Hepatocyte (in vitro differentiated cells): ENCODE data around the gene ZBTB7A. TPM values are rescaled to one million over a fixed set of nuclear protein-coding genes. Genes with fewer than 3 reads are reported as not detected.

ENCODE experiments used
- DNase-seq: peaks from one replicate; pipeline ENCODE4 v3.0.0-alpha.2; 2016; ENCODE audit warnings: low spot score
- H2AFZ ChIP-seq: fragments of 200-600 bp; sonication (generic); 2 replicates; pipeline ENCODE4 v1.6.0; 2016; ENCODE audit warnings: antibody characterized with exemption, mild to moderate bottlenecking
- H3K27ac ChIP-seq: fragments of 200-600 bp; sonication (generic); 2 replicates; pipeline ENCODE4 v1.5.1; 2016; ENCODE audit warnings: mild to moderate bottlenecking
- H3K27me3 ChIP-seq: fragments of 200-600 bp; sonication (generic); 2 replicates; pipeline ENCODE4 v1.6.1; 2016
- H3K36me3 ChIP-seq: fragments of 200-600 bp; sonication (generic); replicated peaks from 2 replicates; pipeline ENCODE4 v1.5.1; 2016; ENCODE audit warnings: low read depth; ENCODE audit not compliant: insufficient read depth
- H3K4me1 ChIP-seq: fragments of 200-600 bp; sonication (generic); 2 replicates; pipeline ENCODE4 v1.5.1; 2016; ENCODE audit warnings: mild to moderate bottlenecking, moderate library complexity; ENCODE audit not compliant: insufficient read depth
- H3K4me2 ChIP-seq: fragments of 200-600 bp; sonication (generic); 2 replicates; pipeline ENCODE4 v1.6.0; 2016
- H3K4me3 ChIP-seq: fragments of 200-600 bp; sonication (generic); 2 replicates; pipeline ENCODE4 v1.5.1; 2016; ENCODE audit warnings: mild to moderate bottlenecking
- H3K79me2 ChIP-seq: fragments of 200-600 bp; sonication (generic); 2 replicates; pipeline ENCODE4 v1.6.0; 2017; ENCODE audit warnings: mild to moderate bottlenecking
- H3K9me2 ChIP-seq: fragments of 200-600 bp; sonication (generic); replicated peaks from 2 replicates; pipeline ENCODE4 v1.6.0; 2017; ENCODE audit warnings: mild to moderate bottlenecking; ENCODE audit not compliant: insufficient read depth
- H3K9me3 ChIP-seq: fragments of 200-600 bp; sonication (generic); 2 replicates; pipeline ENCODE4 v1.5.1; 2016; ENCODE audit warnings: low read depth, mild to moderate bottlenecking
- H4K20me1 ChIP-seq: fragments of 200-600 bp; sonication (generic); 2 replicates; pipeline ENCODE4 v1.6.0; 2016; ENCODE audit warnings: mild to moderate bottlenecking; ENCODE audit not compliant: insufficient read depth, poor library complexity, severe bottlenecking
- EZH2 ChIP-seq: fragments of 200-600 bp; sonication (generic); IDR thresholded peaks from 2 replicates; pipeline ENCODE4 v1.6.1; 2016; ENCODE audit warnings: antibody characterized with exemption, mild to moderate bottlenecking, borderline replicate concordance
- EZH2phosphoT487 ChIP-seq: fragments of 200-600 bp; sonication (generic); IDR thresholded peaks from one replicate; pipeline ENCODE4 v1.6.1; 2018; ENCODE audit warnings: antibody characterized with exemption, mild to moderate bottlenecking, low read depth, moderate library complexity; ENCODE audit not compliant: unreplicated experiment, severe bottlenecking
- WGBS: methylation state at CpG from one replicate; pipeline ENCODE4 v1.1.6; 2016; ENCODE audit warnings: low lambda C conversion rate; ENCODE audit errors: missing lambda C conversion rate; 5-methylcytosine and 5-hydroxymethylcytosine counted together
- polyA plus RNA-seq: library from polyadenylated mRNA; unstranded; fragments of >200 nt; fragmentation: Nextera tagmentation; extraction: Ambion mirVana; gene quantifications from 2 replicates; pipeline ENCODE4 v1.2.1, GENCODE V29; 2016
- total RNA-seq: library from RNA; depleted of rRNA; stranded (reverse); fragments of >200 nt; gene quantifications from 2 replicates; pipeline ENCODE4 v1.2.3, GENCODE V29; 2014
- TF ChIP-seq, protein P1 (sequence below): fragments of 200-600 bp; sonication (generic); IDR thresholded peaks from 2 replicates; pipeline ENCODE4 v1.5.1; 2016; ENCODE audit warnings: antibody characterized with exemption, mild to moderate bottlenecking; ENCODE audit not compliant: poor library complexity

The ZBTB7A gene
- total and polyA plus RNA-seq, 2 experiments from 2014 or later = 23.3 to 46.1 TPM

DNA sequence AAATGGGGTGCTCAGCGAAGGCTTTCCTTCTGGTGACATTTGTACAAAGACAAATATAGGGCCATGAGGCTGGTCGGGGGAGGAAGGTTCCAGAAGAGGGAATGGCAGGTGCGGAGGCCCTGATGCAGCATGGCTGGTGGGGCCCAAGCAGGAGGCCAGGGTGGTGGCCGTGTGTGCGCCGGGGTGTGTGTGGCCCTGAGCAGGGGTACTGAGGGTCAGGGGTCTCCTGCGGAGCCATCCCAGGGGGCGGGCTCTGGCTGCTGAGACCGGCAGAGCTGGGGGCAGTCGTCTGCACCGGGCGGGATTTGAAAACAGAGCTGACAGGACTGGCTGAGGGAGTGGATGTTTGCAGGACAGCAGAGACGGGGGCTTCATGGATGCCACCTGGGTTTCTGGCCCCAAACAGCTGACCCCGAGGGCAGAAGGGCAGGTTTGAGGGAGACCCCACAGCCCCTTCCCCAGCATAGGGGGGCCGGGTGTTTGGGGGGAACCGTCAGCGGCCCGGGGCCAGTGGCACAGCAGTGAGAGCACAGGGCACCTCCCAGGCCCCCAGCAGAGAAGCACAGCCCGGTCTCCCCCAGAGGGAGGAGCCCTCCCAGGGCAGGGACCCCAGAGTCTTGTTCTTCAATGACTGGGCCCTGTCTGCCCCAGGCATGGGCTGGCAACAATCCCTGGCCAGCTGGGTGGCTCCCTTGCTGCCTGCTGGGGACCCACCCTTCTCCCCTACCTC, 47.8 kb downstream of the ZBTB7A start:
- Histone ChIP-seq H3K27me3 (no peaks in the 10 kb centered on the region), H3K9me2 (no peaks in the 10 kb centered on the region), H3K4me3 (no peak overlapping the region), H3K4me2 (no peak overlapping the region), H2AFZ (no peak overlapping the region), H3K27ac (no peak overlapping the region), H3K9me3 (no peaks in the 10 kb centered on the region), H3K79me2 (peaks cover 94% of the 10 kb centered on the region), H3K4me1 (peaks cover 8% of the 10 kb centered on the region), H3K36me3 (no peaks in the 10 kb centered on the region), H4K20me1 (peaks cover 58% of the 10 kb centered on the region)
- 97% methylated on average over 13 of the region's 19 CpGs for WGBS
- TF ChIP-seq EZH2phosphoT487 (no peak), EZH2 (no peak)
- TF ChIP-seq, protein P1, sequence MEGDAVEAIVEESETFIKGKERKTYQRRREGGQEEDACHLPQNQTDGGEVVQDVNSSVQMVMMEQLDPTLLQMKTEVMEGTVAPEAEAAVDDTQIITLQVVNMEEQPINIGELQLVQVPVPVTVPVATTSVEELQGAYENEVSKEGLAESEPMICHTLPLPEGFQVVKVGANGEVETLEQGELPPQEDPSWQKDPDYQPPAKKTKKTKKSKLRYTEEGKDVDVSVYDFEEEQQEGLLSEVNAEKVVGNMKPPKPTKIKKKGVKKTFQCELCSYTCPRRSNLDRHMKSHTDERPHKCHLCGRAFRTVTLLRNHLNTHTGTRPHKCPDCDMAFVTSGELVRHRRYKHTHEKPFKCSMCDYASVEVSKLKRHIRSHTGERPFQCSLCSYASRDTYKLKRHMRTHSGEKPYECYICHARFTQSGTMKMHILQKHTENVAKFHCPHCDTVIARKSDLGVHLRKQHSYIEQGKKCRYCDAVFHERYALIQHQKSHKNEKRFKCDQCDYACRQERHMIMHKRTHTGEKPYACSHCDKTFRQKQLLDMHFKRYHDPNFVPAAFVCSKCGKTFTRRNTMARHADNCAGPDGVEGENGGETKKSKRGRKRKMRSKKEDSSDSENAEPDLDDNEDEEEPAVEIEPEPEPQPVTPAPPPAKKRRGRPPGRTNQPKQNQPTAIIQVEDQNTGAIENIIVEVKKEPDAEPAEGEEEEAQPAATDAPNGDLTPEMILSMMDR = no peak
- no peak for DNase-seq

DNA sequence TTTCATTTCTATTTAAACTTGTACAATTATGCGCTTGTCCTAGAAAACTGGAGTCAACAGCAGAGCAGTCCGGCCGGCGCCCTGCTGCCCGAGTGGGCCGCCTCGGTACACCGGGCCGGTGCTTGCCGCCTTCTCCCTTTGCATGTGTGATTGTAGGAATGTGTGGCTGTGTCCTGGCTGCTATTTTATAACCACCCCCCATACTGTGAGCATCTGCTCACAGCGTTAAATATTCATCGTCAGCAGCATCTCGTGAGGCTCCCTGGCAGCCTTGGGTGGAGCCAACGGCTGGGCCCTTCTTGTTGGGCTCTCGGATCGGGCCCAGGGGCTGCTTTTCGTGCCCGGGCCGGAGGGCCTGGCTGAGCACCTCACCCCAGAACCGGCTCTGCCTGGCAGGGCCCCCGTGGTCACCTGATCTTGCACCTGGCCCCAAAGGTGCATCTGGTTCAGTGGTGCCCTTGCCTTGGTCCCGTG, 48.5 kb downstream of the ZBTB7A start:
- peaks cover 64% of the 10 kb centered on the region for H4K20me1 ChIP-seq
- peaks cover 8% of the 10 kb centered on the region for H3K4me1 ChIP-seq
- no peaks in the 10 kb centered on the region for H3K27me3 ChIP-seq
- no peak for DNase-seq
- H3K4me3 ChIP-seq = no peak overlapping the region
- H3K79me2 ChIP-seq = peaks cover 98% of the 10 kb centered on the region
- H3K36me3 ChIP-seq = no peaks in the 10 kb centered on the region
- no peaks in the 10 kb centered on the region for H3K9me3 ChIP-seq
- no peak overlapping the region for H2AFZ ChIP-seq
- no peak overlapping the region for H3K4me2 ChIP-seq
- no peaks in the 10 kb centered on the region for H3K9me2 ChIP-seq
- H3K27ac ChIP-seq = no peak overlapping the region
- TF ChIP-seq, protein P1 = no peak
- TF ChIP-seq EZH2phosphoT487 = no peak
- TF ChIP-seq EZH2 = no peak
- 97% methylated on average over 22 of the region's 22 CpGs for WGBS

DNA sequence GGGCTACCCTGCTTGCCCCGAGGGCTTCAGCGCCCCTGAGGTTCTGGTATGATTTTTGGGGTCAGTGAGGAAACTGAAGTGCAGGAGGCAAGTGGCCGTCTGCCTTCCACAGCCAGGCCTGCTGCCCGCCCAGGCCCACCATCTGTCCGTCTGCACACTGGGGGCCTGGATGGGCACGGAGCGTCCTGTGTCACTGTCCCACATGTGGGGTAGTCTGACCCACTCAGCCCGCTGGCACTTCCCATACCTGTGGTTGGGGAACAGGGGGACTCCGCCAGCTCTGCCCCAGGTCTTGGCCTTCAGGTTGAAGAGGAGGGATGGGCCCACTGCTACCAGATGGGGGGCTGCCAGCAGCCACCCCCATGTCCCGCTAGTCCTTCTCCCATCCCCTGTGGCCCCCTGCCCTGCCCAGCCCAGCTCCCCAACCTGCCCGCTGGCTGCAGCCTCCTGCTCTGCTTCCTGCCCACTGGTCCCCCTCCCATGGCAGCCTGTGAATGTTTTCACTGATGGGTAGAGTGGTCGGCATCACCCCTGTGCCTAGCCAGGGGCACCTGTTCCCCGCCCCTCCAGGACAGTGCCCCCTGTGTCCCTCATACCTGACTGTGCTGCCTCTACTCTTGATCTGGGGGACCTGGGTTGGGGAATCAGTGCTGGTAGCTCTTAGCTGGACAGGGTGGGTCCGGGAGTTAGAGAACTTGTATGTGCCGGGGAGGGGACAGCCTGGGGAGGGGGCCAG, 49.6 kb downstream of the ZBTB7A start:
- Histone ChIP-seq H3K4me3 (no peak overlapping the region), H3K9me3 (no peaks in the 10 kb centered on the region), H3K9me2 (no peaks in the 10 kb centered on the region), H4K20me1 (peaks cover 74% of the 10 kb centered on the region), H3K27ac (no peak overlapping the region), H3K27me3 (no peaks in the 10 kb centered on the region), H2AFZ (no peak overlapping the region), H3K4me2 (no peak overlapping the region), H3K36me3 (no peaks in the 10 kb centered on the region), H3K4me1 (peaks cover 8% of the 10 kb centered on the region), H3K79me2 (peaks cover 97% of the 10 kb centered on the region)
- WGBS = 96% methylated on average over 14 of the region's 15 CpGs
- DNase-seq = no peak
- TF ChIP-seq, protein P1 = no peak
- TF ChIP-seq EZH2 (no peak), EZH2phosphoT487 (no peak)
